SU-DHL-6 (cell line): Measurements from ENCODE around the gene NEURL1B.

Experiments
- EZH2phosphoT487 ChIP-seq: fragments of 200-600 bp; sonication (generic), shearing (Covaris generic); conservative IDR thresholded peaks from 2 replicates; pipeline ENCODE4 v1.6.1; 2018; ENCODE audit warnings: mild to moderate bottlenecking, antibody characterized with exemption, low read length, moderate library complexity, mixed read lengths
- TF ChIP-seq, protein P1 (sequence below): fragments of 200-600 bp; sonication (generic); IDR thresholded peaks from one replicate; pipeline ENCODE4 v1.5.1; 2017; ENCODE audit warnings: antibody characterized with exemption, mild to moderate bottlenecking, low read length, moderate library complexity; ENCODE audit not compliant: insufficient read depth, poor library complexity, severe bottlenecking

DNA sequence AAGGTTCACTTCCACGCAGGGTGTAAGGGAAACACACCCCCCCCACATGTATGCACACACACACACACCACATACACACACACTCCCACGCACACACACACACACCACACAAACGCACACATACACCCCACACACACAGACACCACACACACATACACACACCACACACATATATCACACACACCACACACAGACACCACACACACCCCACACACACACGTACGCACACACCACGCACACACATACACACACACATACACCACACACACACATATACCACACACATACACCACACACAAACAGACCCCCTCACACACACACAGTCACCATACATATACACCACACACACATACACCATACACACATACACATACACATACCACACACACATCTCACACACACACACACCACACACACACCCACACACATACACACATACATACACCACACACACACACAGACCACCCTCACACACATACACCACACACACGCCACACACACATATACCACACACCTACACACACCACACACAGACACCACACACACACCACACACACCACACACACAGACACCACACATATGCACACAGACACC, 44.3 kb upstream of the NEURL1B start:
- TF ChIP-seq, protein P1, sequence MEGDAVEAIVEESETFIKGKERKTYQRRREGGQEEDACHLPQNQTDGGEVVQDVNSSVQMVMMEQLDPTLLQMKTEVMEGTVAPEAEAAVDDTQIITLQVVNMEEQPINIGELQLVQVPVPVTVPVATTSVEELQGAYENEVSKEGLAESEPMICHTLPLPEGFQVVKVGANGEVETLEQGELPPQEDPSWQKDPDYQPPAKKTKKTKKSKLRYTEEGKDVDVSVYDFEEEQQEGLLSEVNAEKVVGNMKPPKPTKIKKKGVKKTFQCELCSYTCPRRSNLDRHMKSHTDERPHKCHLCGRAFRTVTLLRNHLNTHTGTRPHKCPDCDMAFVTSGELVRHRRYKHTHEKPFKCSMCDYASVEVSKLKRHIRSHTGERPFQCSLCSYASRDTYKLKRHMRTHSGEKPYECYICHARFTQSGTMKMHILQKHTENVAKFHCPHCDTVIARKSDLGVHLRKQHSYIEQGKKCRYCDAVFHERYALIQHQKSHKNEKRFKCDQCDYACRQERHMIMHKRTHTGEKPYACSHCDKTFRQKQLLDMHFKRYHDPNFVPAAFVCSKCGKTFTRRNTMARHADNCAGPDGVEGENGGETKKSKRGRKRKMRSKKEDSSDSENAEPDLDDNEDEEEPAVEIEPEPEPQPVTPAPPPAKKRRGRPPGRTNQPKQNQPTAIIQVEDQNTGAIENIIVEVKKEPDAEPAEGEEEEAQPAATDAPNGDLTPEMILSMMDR = no peak
- no peak for TF ChIP-seq EZH2phosphoT487
